Omental fat pad (tissue), 4 donors: ENCODE data around the gene UBE2F. TPM values are rescaled to one million over a fixed set of nuclear protein-coding genes. Genes with fewer than 3 reads are reported as not detected.
"Not testable (repeated sequence)": the region's sequence is repeated elsewhere in the genome, so short reads cannot be mapped to it uniquely, and the experiment has no call there.

Experiments
- ATAC-seq: fragments of 150-250 bp; one replicate; pipeline ENCODE4 v1.9.1; 2016; ENCODE audit warnings: mild to moderate bottlenecking, moderate library complexity; ENCODE audit not compliant: low FRiP score
- DNase-seq: peaks from one replicate; pipeline ENCODE4 v3.0.0-alpha.2; 2019; ENCODE audit warnings: low spot score
- total RNA-seq, 4 donors: library from RNA; depleted of rRNA; stranded (reverse); fragments of >200 nt; gene quantifications; one replicate each; pipeline ENCODE4 v1.1.0, GENCODE V29; 2016
- TF ChIP-seq, protein P1 (sequence below), 3 donors: fragments of 450-650 bp; IDR thresholded peaks; one replicate each; pipeline ENCODE4 v1.5.1; 2016 to 2017; ENCODE audit warnings: antibody characterized with exemption in 3 of 3, mild to moderate bottlenecking in 3 of 3, moderate library complexity in 2 of 3

The UBE2F gene
- total RNA-seq, 4 donors from 2014 or later: 36.3 to 59.9 (median 51.3) TPM

DNA sequence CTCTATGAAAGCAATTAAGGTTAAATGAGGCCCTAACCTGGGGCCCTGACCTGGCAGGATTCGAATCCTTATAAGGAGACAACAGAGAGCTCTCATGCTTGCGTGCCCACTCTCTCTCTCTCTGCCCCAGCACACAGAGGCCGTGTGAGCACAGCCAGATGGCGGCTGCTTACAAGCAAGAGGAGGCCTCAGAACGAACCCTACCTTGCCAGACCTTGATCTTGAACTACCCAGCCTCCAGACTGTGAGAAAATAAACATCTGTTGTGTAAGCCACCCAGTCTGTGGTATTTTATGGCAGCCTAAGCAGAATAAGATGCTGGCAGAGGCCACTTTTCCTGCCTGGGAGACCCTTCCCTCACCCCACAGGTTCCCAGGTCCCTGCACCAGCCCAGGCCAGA is 5.2 kb upstream of the UBE2F start:
- TF ChIP-seq, protein P1, sequence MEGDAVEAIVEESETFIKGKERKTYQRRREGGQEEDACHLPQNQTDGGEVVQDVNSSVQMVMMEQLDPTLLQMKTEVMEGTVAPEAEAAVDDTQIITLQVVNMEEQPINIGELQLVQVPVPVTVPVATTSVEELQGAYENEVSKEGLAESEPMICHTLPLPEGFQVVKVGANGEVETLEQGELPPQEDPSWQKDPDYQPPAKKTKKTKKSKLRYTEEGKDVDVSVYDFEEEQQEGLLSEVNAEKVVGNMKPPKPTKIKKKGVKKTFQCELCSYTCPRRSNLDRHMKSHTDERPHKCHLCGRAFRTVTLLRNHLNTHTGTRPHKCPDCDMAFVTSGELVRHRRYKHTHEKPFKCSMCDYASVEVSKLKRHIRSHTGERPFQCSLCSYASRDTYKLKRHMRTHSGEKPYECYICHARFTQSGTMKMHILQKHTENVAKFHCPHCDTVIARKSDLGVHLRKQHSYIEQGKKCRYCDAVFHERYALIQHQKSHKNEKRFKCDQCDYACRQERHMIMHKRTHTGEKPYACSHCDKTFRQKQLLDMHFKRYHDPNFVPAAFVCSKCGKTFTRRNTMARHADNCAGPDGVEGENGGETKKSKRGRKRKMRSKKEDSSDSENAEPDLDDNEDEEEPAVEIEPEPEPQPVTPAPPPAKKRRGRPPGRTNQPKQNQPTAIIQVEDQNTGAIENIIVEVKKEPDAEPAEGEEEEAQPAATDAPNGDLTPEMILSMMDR (IDR thresholded peaks at IDR 0.05): no peak
- ATAC-seq (no peak), DNase-seq (no peak)

DNA sequence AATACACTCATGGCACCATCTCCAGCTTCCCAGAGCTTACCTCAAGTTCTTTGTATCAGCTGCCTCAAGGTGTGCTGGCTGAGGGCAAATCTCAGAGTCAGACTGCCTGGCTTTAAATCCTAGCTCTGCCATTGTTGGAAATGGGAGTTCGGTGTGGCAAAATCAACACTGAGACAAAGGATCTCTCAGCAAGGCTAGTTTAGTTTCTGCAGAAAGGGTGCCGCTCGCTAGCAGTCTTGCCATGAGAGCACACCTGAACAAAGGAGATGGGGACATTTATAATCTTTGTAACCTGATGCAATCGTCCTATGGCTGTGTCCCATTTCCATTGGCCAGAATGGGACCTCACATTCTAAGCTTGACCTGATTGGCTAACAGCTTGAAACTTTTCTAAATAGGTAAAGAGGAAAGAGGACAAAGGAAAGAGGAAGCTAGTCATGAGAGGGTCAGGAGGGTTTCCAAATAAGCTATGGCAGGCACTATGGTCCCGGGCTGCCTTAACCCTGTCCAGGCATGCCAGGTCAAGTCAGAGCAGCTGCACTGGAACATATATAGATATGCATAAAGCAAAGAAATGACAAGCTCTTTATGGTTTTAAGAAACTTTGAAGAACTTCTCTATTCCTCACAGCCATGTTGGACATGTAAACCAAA is 4.3 kb upstream of the UBE2F start:
- ATAC-seq (no peak), DNase-seq (no peak)
- TF ChIP-seq, protein P1 (IDR thresholded peaks at IDR 0.05): no peak

DNA sequence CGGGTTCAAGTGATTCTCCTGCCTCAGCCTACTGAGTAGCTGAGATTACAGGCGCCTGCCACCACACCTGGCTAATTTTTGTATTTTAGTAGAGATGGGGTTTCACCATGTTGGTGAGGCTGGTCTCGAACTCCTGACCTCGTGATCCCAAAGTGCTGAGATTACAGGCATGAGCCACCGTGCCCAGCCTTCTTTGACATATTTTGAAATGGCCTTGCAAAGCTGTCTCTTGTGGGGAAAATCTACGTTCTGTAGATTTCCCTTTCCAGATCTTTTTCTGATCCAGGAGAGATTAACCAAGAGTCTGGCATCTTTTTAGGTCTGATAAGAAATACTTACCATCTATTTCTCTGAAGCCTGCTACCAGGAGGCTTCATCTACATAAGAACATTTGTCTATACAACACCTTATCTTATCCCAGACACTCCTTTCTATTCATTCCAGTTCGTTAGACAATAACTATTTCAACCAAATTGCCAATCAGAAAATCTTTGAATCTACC is 3.3 kb upstream of the UBE2F start:
- ATAC-seq, DNase-seq: not testable (repeated sequence)

DNA sequence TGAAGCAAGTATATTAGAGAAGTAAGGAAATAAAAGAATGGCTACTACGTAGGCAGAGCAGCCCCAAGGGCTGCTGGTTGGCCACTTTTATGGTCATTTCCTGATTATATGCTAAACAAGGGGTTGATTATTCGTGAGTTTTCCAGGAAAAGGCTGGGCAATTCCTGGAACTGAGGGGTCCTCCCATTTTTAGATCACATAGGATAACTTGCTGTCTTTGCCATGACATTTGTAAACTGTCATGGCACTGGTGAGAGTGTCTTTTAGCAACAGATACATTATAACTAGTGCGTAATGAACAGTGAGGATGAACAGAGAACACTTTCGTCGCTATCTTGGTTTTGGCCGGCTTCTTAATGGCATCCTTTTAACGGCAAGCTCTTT is 2.6 kb upstream of the UBE2F start:
- TF ChIP-seq, protein P1 (IDR thresholded peaks at IDR 0.05): no peak
- no peak for DNase-seq
- no peak for ATAC-seq

DNA sequence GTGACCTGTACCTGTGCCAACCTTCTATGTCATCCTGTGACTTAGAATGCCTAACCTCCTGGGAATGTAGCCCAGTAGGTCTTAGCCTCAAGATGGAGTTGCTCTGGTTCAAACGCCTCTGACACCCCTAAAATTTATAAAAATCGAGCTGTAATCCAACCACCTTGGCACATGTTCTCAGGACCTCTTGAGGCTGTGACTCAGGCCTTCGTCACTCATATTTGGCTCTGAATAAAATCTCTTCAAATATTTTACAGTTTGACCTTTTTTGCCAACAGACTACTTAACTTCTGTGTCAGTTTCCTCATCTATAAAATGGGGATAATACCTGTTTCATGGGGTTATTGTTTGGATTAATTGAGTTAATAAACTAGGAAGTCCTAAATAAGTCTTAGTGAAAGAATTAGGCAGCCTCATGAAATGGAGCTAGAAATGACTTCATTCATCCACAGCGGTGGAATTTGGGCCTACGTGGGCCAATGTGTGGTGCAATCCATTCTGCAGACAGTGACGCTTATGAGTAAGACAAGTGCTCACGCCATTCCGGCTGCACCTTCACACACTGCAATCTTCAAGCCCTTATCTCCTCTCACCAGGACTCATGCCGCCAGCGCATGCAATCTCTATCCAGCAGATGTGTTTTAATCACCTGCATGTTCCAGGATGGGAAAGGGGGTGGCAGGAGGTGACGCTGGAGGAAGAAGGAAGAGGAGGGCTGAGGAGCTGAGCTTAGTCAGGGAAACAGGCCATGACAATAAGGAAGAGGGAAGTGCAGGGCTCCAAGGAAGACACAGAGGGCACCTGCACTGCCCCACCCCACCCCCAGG is 2.0 kb upstream of the UBE2F start:
- ATAC-seq: no peak
- TF ChIP-seq, protein P1 (IDR thresholded peaks at IDR 0.05): no peak
- no peak for DNase-seq

DNA sequence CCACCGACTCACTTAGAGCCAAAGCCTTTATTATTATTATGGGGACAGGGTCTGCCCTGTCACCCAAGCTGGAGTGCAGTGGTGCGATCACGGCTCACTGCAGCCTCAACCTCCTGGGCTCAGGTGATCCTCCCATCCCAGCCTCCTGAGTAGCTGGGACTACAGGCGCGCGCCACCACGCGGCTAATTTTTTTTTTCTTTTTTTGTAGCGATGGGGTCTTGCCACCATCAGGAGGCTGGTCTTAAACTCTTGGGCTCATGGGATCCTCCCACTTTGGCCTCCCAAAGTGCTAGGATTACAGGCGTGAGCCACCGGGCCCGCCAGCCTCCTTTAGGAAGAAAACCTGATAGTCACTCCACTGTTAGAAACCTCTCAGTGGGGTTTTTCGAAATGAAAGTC is 970 bp upstream of the UBE2F start:
- ATAC-seq, DNase-seq: not testable (repeated sequence)

DNA sequence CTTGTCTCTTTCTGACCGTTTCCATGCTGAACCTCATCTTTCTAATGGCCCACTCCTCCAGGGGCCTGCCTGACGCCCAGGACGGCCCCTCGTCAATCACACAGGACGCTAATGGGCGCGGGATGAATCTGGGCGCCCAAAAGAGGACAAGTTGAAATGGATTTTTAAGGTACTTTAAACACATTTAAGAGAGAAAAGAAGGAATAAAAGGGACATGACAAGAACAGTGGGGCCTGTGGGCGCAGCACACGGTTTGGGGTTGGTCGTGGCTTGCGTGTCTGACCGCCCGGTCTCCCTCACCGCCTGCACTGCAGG is 607 bp upstream of the UBE2F start:
- TF ChIP-seq, protein P1 (IDR thresholded peaks at IDR 0.05): no peak
- DNase-seq (no peak), ATAC-seq (peak; percentile 78)

DNA sequence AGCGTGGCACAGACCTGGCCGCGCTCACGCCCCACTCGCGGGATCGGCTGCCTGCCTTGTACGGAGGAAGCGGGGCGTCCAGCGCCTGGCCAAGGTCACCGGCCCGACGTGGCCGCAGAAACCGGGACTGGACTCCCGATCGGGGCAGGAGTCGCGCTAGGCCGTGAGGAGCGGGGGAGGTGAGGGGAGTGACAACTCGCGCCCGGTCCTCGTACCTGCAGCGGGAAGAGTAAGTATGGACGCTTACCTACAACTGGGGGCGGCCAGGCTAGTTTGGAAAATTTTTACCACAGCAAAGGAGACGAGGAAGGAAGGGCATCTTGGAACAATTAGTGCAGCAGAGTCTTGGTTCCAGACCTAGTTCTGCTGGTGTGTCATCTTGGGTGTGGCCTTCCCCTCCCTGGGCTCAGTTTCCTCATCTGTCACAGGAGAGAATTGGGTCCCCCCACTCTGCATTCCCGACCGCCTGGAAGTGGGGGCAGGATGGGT is 693 bp downstream of the UBE2F start:
- no peak for DNase-seq
- peak; percentile 8 for ATAC-seq
- TF ChIP-seq, protein P1 (IDR thresholded peaks at IDR 0.05): no peak
